Activated CD4-positive, alpha-beta T cell treated with anti-CD3 and anti-CD28 coated beads for 1 hour (primary cell): ENCODE results near the gene SDK2.

Experiments
- DNase-seq: peaks from one replicate; pipeline ENCODE4 v3.0.0-alpha.2; 2020

The SDK2 gene

GRCh38 chr17:73551144-73551543 is 93.1 kb downstream of the SDK2 start:
- DNase-seq = no peak

DNA sequence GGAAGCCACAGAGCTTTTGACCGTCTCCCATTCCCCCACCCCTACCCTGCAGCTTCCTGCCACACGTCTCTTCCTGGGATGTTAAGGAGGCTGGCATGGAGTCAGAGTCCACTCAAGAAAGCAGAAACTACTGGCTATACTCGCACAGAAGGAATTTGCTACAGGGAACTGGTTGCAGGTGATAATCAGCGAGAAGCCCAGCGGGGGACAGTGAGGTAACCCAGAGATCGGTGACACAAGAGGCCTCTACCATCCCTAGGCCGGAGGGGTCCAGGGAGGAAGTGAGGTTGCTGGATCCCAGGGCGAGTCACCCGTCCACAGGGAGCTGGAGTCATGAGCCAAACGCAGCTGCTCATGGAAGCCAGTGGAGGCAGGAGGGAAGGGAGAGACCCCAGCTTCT is 93.7 kb downstream of the SDK2 start:
- no peak for DNase-seq

- no peak for DNase-seq
Observed at GRCh38 chr17:73549841-73550430, 94.3 kb downstream of the SDK2 start.

- no peak for DNase-seq
Observed at GRCh38 chr17:73548620-73549311, 95.5 kb downstream of the SDK2 start.

DNA sequence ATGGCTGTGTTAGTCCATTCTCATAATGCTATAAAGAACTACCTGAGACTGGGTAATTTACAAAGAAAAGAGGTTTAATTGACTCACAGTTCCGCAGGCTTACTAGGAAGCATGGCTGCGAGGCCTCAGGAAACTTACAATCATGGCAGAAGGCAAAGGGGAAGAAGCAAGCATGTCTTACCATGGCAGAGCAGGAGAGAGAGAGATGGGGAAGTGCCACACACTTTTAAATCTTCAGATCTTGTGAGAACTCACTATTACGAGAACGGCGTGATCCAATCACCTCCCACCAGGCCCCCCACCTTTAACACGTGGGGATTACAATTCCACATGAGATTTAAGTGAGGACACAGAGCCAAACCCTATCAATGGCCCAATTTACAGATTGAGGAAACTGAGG is 96.5 kb downstream of the SDK2 start:
- no peak for DNase-seq

DNA sequence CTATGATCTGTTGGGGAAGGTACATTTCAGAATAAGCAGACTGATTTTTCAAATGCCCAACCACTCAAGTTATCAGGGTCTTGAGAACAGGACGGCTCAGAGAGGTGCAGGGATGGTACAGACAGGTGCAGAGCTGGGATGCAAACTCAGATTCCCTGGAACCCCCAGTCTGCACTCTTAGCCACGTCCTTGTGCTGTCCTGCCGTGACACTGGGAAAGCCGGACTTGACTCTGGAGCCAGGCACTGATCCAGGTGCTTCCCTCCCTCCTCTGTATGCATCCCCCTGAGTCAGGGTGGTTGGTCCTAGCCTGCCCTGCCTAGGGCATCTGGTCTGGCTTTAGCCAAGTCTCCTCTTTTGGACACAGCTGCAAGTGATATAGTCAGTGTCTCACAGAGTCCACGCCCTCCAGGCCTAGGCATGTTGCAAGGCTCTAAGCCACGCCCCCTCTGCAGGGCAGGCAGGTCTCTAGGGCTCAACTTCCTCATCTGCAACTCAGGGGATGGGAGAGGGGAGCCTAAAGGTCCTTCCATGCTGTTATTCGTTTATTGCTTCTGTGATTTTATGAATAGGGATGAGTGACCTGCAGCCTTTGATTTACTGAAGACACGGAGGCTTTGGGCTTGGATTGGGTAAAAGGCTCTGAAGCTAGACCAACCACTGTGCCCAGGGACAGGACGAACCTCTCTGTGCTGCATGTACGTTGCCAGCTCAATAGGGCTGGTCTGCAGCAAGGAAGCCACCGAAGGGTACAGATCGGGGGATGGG is 97.3 kb downstream of the SDK2 start:
- DNase-seq = no peak

- DNase-seq = no peak
Observed at GRCh38 chr17:73546114-73546513, 98.1 kb downstream of the SDK2 start.

- no peak for DNase-seq
Observed at GRCh38 chr17:73545109-73546032, 98.9 kb downstream of the SDK2 start.

GRCh38 chr17:73544333-73544732 is 99.9 kb downstream of the SDK2 start:
- DNase-seq = no peak

- DNase-seq = no peak
Observed at GRCh38 chr17:73542323-73542722, 101.9 kb downstream of the SDK2 start.

- no peak for DNase-seq
Observed at GRCh38 chr17:73541561-73541981, 102.7 kb downstream of the SDK2 start.

DNA sequence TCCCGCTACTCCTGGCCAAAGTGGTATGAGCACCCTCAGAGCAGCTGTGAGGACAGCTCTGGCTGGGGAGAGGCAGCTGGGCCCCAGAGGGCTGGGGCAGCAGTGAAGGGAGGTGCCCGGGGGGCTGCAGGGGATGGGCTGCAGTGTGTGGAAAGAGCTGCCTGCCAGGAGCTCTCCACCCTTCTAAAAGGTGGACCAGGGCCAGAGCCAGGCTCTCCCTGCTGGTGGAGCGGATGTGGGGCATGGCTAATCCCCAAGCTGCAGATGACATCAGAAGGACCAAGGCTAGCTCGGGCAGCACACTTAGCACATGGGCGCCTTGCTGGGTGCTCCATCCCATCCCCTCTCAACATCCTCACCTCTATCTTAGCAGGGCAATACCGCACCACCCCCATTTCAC is 103.1 kb downstream of the SDK2 start:
- no peak for DNase-seq

DNA sequence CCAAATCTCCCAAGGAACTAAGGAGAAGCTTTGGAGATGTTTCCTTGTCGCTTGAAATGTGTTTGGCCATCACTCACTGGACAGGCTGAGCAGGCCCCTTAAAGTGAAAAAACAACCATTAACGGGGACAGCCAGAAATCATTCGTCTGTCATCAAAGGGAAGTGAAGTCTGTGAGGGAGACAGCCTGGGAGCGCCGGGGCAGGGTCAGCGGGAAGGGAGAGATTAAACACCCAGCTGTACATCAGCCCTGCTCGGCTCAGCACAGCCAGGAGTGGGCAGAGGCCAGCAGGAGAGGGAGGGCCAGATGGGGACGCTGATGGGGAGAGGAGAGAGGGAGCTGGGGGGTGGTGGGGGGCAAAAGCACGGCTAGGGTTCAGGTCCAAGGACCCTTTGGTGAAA is 105.1 kb downstream of the SDK2 start:
- no peak for DNase-seq

DNA sequence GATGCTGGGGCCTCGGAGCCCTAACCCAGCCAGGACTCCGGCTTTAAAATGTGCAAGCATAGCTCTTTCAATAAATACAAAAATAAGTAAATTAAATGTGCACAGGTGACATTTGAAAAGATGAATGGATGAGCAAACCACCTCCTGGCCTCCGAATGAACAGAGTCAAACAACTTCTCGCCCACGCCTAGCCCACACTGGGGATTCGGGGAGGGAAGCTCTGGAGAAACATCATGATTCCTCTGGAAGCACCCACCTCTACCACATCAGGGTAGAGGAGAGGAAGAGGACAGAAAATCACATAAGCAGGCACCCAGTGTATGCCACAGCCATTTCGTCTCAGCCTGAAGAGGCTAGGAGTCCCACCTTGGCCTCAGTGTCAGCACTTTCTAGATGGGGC is 105.8 kb downstream of the SDK2 start:
- DNase-seq = no peak

DNA sequence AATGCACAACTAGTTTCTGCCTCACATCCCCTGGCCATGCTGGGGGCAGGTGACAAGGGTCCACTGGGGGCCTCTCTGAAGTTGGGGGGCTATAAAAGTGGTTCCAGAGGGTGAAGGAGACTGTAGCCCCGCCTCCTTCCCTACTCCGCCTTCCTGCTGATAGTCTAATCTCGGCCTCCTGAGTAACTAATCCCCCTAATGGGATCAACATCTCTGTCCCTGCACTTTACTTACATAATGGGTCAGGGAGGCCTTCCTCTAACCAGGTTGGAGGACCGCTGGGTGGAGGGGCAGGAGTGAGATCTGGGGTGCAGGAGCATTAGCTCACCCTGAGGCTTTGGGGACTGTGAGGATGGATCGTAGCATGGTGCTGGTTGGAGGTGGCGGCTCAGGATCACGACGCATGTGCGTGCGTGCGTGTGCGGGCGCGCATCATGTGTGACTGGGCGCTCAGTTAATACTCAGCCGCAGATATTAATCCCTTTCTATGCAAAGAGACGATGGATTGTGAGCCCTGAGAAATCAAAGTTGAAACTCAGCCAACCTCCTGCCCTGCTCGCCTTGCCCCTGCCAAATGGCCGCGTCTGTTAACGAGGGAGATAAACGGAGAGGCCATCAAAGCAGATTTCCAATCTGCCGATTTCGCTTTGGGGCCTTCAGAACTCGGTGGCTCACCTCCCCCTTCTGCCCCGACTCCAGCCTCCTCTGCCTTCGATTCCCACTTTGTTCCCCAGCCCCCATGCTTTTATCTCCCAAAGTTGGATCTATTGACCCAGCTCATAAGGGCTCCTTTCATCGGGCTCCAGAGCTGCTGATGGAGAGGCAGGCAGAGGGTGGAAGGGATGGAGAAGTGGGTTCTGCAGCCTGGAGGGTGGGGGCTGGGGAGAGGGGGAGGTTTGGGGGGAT is 107.3 kb downstream of the SDK2 start:
- DNase-seq = no peak

DNA sequence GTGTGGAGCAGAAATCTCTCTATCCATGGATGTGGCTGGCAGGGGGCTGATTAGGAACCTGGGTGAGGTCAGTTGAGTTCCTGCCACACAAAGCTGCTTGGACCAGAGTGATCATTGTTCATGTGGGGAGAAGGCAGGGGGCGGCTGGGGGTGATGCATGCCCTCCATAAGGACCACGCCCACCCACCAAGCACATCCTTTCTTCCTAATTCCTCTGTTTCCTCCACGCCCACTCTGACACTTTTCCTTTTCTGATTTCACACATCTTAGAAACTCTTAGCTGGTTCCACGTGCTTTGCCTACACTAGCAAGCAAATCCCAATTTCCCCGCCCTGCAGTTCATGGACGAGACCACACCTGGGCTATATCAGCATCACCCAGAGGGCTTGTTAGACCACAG is 108.5 kb downstream of the SDK2 start:
- no peak for DNase-seq

DNA sequence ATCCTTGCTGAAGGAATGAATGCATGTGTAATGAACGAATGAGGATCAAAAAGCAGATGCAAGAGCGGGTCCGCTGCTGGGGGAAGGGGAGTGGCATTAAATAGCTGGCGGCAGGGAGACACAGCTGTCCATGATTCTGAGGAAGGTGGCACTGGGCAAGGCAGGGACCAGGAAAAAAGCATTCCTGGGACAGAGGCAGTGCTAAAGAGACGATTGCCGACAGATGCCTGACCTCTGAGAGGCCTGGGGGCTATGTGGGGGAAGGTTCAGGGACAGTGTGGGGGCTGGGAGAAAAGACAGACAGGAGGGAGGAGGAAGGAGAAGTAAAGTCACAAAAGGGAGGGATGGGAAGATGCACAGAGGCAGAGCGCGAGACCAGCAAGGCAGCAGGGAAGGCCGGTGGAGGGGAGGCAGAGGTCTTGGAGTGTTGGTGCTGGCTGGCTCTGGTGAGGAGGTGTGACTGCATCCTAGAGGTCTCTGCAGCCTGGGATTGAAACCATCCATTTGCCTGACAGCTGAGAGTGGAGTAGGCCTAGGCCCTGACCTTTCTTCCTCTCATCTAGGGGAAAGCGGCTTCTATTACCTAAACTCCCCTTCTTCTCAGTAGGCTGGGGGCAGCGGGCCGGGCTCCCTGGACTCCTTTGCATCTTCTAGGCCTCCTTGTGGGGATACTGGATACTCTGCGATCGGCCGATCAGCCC is 109.9 kb downstream of the SDK2 start:
- DNase-seq = no peak

GRCh38 chr17:73533781-73534180 is 110.5 kb downstream of the SDK2 start:
- no peak for DNase-seq

- no peak for DNase-seq
Observed at GRCh38 chr17:73533127-73533526, 111.1 kb downstream of the SDK2 start.

DNA sequence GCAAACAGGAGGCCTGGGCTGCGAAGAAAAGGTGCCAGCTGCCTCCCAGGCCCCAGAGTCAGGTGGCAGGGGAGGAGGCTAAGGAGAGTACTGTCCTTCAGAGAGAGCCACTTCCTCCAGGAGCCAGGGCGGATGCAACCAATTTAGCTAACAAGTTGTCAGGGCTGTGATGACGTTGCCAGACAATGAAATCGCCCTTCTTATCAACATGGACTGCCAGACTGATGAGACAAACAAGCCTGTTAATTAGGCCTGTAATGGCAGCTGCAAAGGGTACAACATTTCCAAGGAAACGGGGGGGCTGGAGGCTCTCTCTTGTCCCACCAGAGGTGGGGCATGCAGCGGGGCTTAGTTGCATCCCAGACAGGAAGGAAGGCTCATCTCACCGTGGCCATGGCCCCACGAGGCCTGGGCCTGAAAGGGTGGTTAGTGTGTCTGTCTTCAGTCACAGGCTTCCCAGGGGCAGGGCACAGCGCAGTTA is 111.8 kb downstream of the SDK2 start:
- no peak for DNase-seq

DNA sequence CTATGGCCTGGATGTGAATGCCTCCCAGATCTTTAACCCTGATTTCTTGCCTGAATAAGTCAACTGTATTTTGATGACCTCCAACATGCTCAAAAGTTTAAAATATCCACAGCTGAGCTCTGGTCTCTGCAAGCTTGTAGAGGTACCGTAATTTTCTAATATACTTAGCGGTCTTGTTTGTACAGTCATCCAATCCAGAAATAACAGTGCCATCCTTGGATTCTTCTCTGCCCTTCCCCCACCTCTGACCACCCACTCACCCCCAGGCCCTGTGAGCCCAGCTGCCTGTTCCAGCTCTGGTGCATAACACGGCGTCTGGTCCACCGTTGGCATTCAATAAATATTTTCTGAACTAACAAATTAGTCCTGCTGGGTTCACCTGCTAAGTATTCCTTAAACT is 113.1 kb downstream of the SDK2 start:
- DNase-seq = no peak
